ENCODE data around the gene INPP5A. TPM values are rescaled to one million over a fixed set of nuclear protein-coding genes. Genes with fewer than 3 reads are reported as not detected.
A peak's percentile ranks its signal among the peaks of the same experiment; 100 is the strongest.

The INPP5A gene
- total and polyA plus RNA-seq, 7 donors = 15.1 to 48.8 (median 40.9) TPM

DNA sequence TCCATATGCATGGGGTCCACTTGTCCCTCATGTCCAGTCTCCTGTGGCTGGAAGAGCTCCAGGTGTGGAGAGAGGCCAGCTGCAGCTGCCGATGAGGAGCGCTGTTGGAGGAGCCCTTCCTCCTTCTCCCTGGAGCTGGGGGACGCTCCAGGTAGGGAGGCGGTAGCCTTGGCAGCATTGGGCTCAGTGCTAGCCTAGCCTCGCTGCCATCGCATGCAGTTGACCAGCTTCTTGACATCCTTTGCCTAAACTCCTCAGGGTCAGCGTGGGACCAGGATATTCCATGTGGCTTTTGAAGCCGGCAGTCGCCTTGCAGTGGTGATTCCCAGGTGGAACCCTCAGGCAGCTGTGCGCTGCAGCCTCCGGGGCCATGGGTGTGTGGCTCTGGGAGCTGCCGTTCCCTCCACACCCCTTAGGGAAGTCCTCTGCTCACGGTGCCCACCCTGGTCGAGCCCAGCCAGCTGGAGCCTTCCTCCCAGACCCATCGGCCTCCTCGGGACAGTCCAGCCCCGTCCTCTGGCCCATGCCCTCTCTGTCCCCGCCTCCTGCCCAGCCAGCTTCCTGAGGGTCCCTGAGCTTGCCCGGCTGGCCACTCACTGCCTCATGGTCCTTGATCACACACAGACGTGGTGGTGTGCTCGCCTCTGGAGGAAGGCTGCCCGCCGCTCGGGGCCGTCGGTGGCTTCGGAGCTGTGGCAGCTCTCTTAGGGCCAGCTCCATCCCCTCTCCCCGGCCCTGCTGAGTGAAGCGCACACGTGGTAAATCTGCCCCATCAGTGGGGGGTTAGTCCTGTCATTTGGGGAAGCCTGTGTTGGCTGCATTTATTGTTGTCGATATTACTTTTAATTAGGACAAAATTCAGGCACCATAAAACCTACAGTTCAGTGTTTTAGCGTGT is 21.2 kb downstream of the INPP5A start:
- Histone ChIP-seq H3K36me3 (ENCODE audit: insufficient read depth in 1 of 2, low read depth in 1 of 2) (no peaks in the 10 kb centered on the region), H3K27me3 (ENCODE audit: insufficient read depth in 3 of 3, low read length in 2 of 3) (no peaks in the 10 kb centered on the region), H3K4me3 (no peak overlapping the region), H3K4me1 (no peaks in the 10 kb centered on the region), H3K27ac (no peak overlapping the region), H3K9me3 (no peaks in the 10 kb centered on the region)
- ATAC-seq = no peak
- TF ChIP-seq, protein P1, sequence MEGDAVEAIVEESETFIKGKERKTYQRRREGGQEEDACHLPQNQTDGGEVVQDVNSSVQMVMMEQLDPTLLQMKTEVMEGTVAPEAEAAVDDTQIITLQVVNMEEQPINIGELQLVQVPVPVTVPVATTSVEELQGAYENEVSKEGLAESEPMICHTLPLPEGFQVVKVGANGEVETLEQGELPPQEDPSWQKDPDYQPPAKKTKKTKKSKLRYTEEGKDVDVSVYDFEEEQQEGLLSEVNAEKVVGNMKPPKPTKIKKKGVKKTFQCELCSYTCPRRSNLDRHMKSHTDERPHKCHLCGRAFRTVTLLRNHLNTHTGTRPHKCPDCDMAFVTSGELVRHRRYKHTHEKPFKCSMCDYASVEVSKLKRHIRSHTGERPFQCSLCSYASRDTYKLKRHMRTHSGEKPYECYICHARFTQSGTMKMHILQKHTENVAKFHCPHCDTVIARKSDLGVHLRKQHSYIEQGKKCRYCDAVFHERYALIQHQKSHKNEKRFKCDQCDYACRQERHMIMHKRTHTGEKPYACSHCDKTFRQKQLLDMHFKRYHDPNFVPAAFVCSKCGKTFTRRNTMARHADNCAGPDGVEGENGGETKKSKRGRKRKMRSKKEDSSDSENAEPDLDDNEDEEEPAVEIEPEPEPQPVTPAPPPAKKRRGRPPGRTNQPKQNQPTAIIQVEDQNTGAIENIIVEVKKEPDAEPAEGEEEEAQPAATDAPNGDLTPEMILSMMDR (IDR thresholded peaks at IDR 0.05) = no peak
- WGBS, 3 donors = 85 to 86% (median 86%) methylated on average over 31 to 32 of the region's 32 CpGs
- peak in 1 of 2 donors; percentile 42 for DNase-seq
- intact Hi-C loops (cut with DNase I) = no loop called here

DNA sequence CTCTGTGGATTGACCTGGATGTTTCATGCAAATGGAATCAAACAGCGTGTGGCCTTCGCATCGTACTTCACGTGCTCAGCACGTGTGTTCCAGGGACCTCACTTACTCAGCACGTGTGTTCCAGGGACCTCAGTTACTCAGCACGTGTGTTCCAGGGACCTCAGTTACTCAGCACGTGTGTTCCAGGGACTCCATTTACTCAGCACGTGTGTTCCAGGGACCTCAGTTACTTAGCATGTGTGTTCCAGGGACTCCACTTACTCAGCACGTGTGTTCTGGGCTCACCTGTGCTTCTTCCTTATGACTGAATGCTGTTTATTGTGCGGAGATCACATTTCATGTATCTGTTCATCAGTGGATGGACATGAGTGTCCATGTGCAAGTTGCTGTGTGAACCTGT is 22.0 kb downstream of the INPP5A start:
- Histone ChIP-seq H3K9me3 (no peaks in the 10 kb centered on the region), H3K4me1 (peaks cover 6% of the 10 kb centered on the region), H3K36me3 (ENCODE audit: insufficient read depth in 1 of 2, low read depth in 1 of 2) (no peaks in the 10 kb centered on the region), H3K27me3 (ENCODE audit: insufficient read depth in 3 of 3, low read length in 2 of 3) (no peaks in the 10 kb centered on the region), H3K27ac (no peak overlapping the region), H3K4me3 (no peak overlapping the region)
- TF ChIP-seq, protein P1 (IDR thresholded peaks at IDR 0.05) = no peak
- DNase-seq (no peak), ATAC-seq (no peak)
- whole genome bisulfite sequencing, 3 donors = 90 to 97% (median 90%) methylated on average over 11 of the region's 11 CpGs
- intact Hi-C loops (cut with DNase I) = no loop called here

GRCh38 chr10:132560241-132560731 is 22.7 kb downstream of the INPP5A start:
- peaks cover 8% of the 10 kb centered on the region for H3K4me1 ChIP-seq
- no peak overlapping the region for H3K4me3 ChIP-seq
- H3K9me3 ChIP-seq = no peaks in the 10 kb centered on the region
- DNase-seq (no peak), ATAC-seq (no peak)
- H3K27me3 ChIP-seq (ENCODE audit: insufficient read depth in 3 of 3, low read length in 2 of 3) = no peaks in the 10 kb centered on the region
- intact Hi-C loops (cut with DNase I) = no loop called here
- H3K36me3 ChIP-seq (ENCODE audit: insufficient read depth in 1 of 2, low read depth in 1 of 2) = no peaks in the 10 kb centered on the region
- WGBS, 3 donors = 65 to 69% (median 69%) methylated on average over 10 of the region's 10 CpGs
- H3K27ac ChIP-seq = no peak overlapping the region
- TF ChIP-seq, protein P1 (IDR thresholded peaks at IDR 0.05) = no peak

DNA sequence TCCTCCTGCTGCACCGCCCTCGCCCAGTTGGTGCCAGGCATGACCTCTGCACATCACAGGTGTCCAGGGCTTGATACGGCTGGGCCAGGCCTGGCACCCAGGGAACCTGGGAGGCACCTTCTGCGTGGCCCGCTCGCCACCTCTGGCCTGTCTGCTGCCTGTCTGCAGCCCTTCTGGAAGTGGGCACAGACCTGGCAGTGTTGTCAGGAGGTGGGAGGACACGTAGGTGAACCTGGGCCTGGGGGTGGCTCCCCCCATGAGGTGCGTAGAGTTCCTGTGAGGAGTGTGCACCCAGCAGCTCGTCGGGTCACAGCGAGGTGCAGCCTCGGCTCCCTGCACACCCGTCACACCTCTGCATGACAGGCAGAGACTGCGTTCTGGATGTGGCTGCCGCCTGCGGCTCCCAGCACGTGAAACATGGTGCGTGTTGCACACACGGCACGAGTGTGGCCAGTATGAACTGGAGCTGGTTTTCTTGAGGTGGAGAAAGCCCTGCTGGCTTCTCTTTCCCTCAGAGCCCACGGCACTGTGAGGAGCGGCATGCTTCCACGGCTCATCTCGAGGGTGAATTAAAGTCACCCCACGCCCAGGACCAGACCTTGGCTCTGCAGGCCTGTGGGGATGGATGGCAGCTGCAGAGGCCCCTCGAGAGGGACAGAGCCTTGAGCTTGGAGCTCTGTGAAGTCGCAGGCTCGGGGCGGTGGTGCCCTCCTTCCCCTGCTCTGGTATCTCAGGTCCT is 24.8 kb downstream of the INPP5A start:
- 97% methylated on average over 29 of the region's 29 CpGs for WGBS, 3 donors
- H3K9me3 ChIP-seq = no peaks in the 10 kb centered on the region
- no peak for ATAC-seq
- no peaks in the 10 kb centered on the region for H3K27me3 ChIP-seq (ENCODE audit: insufficient read depth in 3 of 3, low read length in 2 of 3)
- no peak overlapping the region for H3K4me3 ChIP-seq
- no peak overlapping the region for H3K27ac ChIP-seq
- no peak for DNase-seq
- TF ChIP-seq, protein P1 (IDR thresholded peaks at IDR 0.05) = no peak
- H3K4me1 ChIP-seq = peaks cover 19% of the 10 kb centered on the region
- intact Hi-C loops (cut with DNase I) = no loop called here
- no peaks in the 10 kb centered on the region for H3K36me3 ChIP-seq (ENCODE audit: insufficient read depth in 1 of 2, low read depth in 1 of 2)
